Keratinocyte (primary cell): ENCODE measurements around the gene TMEM52B.

Experiments
- CTCF ChIP-seq, 3 experiments: IDR thresholded peaks in 1 of 3; conservative IDR thresholded peaks in 1 of 3; optimal IDR thresholded peaks in 1 of 3; 2 replicates in 2 of 3; 3 replicates in 1 of 3; pipeline versions ENCODE3 to v1.5.1; 2011; ENCODE audit warnings: low read length in 3 of 3, mild to moderate bottlenecking in 3 of 3, moderate library complexity in 2 of 3, control low read depth in 1 of 3, inconsistent platforms in 1 of 3; ENCODE audit not compliant: insufficient read depth in 2 of 3; ENCODE audit errors: extremely low read depth in 1 of 3
- EZH2 ChIP-seq: IDR thresholded peaks from one replicate; pipeline ENCODE4 v1.6.1; 2012; ENCODE audit warnings: inconsistent platforms, mild to moderate bottlenecking, low read length, moderate library complexity

- no peak for TF ChIP-seq CTCF (optimal IDR thresholded peaks at IDR 0.05 in 1 of 3, IDR thresholded peaks at IDR 0.05 in 1 of 3, conservative IDR thresholded peaks at IDR 0.05 in 1 of 3; ENCODE audit: extremely low read depth in 1 of 3, insufficient read depth in 2 of 3, low read length in 3 of 3)
- no peak for TF ChIP-seq EZH2
Measured at GRCh38 chr12:10211940-10212738, 33.3 kb downstream of the TMEM52B start.
